ENCODE measurements around the gene ZNF423. TPM values are rescaled to one million over a fixed set of nuclear protein-coding genes. Genes with fewer than 3 reads are reported as not detected.

Gene ZNF423
- polyA plus RNA-seq, 1 of the 3 experiments (the other 2 are of a cell fraction), result 1.2 TPM

GRCh38 chr16:49600536-49600935 lies 255.4 kb downstream of the ZNF423 start (continued):
- TF ChIP-seq CTCF (IDR thresholded peaks at IDR 0.05) (no peak), JUND (IDR thresholded peaks at IDR 0.05) (no peak), SIN3A (IDR thresholded peaks at IDR 0.05; ENCODE audit: borderline replicate concordance, low read depth, low read length) (no peak), MXI1 (IDR thresholded peaks at IDR 0.05; ENCODE audit: low read depth, low read length) (peak; percentile 81), RXRA (IDR thresholded peaks at IDR 0.05; ENCODE audit: borderline replicate concordance, low read depth) (no peak)

- Histone ChIP-seq H3K9me2 (no peaks in the 10 kb centered on the region), H4K20me1 (ENCODE audit: insufficient read depth) (no peaks in the 10 kb centered on the region), H3K4me1 (ENCODE audit: control insufficient read depth in 1 of 2, insufficient read depth in 2 of 2, low read depth in 1 of 2, low read length in 1 of 2) (peaks cover 11 to 77% of the 10 kb centered on the region in 2 experiments; a peak in 3 of 4 replicates), H3F3A (replicated peaks; ENCODE audit: insufficient read depth) (no peaks in the 10 kb centered on the region), H2AFZ (ENCODE audit: low read depth) (no peak overlapping the region), H3K9me3 (no peaks in the 10 kb centered on the region), H3K36me3 (replicated peaks in 1 of 2; ENCODE audit: control insufficient read depth in 1 of 2, insufficient read depth in 2 of 2, low read length in 1 of 2) (no peaks in the 10 kb centered on the region), H3K79me2 (ENCODE audit: insufficient read depth) (no peaks in the 10 kb centered on the region), H3K27me3 (ENCODE audit: insufficient read depth) (no peaks in the 10 kb centered on the region), H3K4me3 (ENCODE audit: low read depth in 2 of 2, low read length in 1 of 2) (no peak overlapping the region), H3K4me2 (no peak overlapping the region), H3K9ac (no peak overlapping the region), H3K27ac (ENCODE audit: low read depth in 2 of 2, low read length in 1 of 2) (peak overlapping the region in 1 of 2 experiments; percentile 98; a peak in 2 of 4 replicates)
- ChIA-PET CTCF (interaction anchor here (0.8 to 1.3 kb wide), 4 partner anchors 65 to 143 kb away, joined by 3 to 6 read pairs (median 4); no protein-coding TSS in a partner anchor), POLR2A (no interaction called here)
- no peak for DNase-seq
- TF ChIP-seq FOSL2 (IDR thresholded peaks at IDR 0.05; ENCODE audit: borderline replicate concordance, low read depth) (no peak), PBX3 (IDR thresholded peaks at IDR 0.05) (no peak), FOXM1 (IDR thresholded peaks at IDR 0.05; ENCODE audit: low read depth) (no peak), IRF3 (IDR thresholded peaks at IDR 0.05; ENCODE audit: low read depth, low read length) (no peak), GABPA (IDR thresholded peaks at IDR 0.05; ENCODE audit: low read depth) (no peak), POLR2AphosphoS5 (IDR thresholded peaks at IDR 0.05; ENCODE audit: low read depth, low read length) (no peak), MAX (IDR thresholded peaks at IDR 0.05; ENCODE audit: low read depth) (no peak), GATA2 (CRISPR knock-in tag; IDR thresholded peaks at IDR 0.05) (no peak), TEAD4 (IDR thresholded peaks at IDR 0.05; ENCODE audit: borderline replicate concordance, insufficient read depth) (no peak)
- 67% methylated on average over 8 of the region's 8 CpGs for WGBS (ENCODE audit: low lambda C conversion rate)
These were observed 256.2 kb downstream of the ZNF423 start for GRCh38 chr16:49599704-49600103.
